Measurements from ENCODE around the gene KLF3.
"Not testable (repeated sequence)": the region's sequence is repeated elsewhere in the genome, so short reads cannot be mapped to it uniquely, and the experiment has no call there.

The KLF3 gene

DNA sequence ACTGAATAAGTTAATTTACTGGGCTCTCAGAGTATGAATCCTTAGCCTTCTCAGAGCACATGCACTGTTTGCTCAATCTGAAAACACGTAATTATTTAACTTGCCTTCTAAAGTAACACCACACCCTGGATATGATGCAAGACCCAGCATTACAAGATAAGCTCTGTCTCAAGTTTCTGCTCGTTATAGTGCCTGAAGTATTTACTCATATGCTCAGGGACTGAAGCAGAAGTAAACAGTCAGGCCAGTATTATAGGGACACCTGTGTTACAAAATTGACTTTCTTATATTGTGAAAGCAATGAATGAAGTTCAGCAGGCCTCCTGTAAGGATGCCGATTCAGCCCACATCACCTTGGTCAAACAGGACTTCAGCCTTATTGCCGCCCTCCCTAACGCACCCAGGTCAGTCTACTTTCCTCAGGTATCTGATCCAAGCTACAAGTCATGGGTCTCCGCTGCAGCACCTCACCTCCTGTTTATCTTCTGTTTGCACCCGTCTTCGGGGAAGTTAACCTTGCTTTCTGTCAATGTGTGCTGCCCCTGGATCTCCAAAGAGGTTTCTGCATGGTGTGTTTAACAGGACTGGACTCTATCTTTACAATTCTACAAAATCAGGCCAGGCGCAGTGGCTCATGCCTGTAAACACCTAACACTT, 42.8 kb upstream of the KLF3 start:
- H3K4me3 ChIP-seq (ENCODE audit: low read depth, low read length), result no peak overlapping the region
- TF ChIP-seq, protein P1, sequence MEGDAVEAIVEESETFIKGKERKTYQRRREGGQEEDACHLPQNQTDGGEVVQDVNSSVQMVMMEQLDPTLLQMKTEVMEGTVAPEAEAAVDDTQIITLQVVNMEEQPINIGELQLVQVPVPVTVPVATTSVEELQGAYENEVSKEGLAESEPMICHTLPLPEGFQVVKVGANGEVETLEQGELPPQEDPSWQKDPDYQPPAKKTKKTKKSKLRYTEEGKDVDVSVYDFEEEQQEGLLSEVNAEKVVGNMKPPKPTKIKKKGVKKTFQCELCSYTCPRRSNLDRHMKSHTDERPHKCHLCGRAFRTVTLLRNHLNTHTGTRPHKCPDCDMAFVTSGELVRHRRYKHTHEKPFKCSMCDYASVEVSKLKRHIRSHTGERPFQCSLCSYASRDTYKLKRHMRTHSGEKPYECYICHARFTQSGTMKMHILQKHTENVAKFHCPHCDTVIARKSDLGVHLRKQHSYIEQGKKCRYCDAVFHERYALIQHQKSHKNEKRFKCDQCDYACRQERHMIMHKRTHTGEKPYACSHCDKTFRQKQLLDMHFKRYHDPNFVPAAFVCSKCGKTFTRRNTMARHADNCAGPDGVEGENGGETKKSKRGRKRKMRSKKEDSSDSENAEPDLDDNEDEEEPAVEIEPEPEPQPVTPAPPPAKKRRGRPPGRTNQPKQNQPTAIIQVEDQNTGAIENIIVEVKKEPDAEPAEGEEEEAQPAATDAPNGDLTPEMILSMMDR (IDR thresholded peaks at IDR 0.05; ENCODE audit: low read depth, low read length), result no peak

DNA sequence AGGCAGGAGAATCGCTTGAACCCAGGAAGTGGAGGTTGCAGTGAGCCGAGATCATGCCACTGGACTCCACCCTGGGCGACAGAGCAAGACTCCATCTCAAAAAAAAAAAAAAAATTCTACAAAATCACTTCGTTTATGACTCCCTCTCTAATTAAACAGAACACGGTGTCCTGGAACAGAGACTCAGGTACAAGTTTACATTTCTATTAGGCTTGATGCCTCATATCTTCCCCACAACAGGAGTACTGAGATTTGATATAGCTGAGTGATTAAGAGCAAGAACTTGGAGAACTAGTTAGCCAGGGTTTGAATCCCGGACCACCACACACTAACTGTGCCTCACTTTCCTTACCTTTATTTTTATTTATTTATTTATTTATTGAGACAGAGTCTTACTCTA, 42.2 kb upstream of the KLF3 start:
- TF ChIP-seq, protein P1 (IDR thresholded peaks at IDR 0.05; ENCODE audit: low read depth, low read length), result no peak
- H3K4me3 ChIP-seq (ENCODE audit: low read depth, low read length), result no peak overlapping the region

DNA sequence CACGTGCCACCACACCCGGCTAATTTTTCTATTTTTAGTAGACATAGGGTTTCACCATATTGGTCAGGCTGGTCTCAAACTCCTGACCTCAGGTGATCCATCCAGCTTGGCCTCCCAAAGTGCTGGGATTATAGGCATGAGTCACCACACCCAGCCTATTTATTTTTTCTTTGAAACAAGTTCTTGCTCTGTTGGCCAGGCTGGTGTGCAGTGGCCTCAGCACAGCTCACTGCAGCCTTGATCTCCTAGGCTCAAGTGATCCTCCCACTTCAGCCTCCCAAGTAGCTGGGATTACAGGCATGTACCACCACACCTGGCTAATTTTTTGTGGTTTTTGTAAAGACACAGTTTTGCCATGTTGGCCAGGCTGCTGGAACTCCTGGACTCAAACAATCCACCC, 41.7 kb upstream of the KLF3 start:
- not testable (repeated sequence) for H3K4me3 ChIP-seq (ENCODE audit: low read depth, low read length)

DNA sequence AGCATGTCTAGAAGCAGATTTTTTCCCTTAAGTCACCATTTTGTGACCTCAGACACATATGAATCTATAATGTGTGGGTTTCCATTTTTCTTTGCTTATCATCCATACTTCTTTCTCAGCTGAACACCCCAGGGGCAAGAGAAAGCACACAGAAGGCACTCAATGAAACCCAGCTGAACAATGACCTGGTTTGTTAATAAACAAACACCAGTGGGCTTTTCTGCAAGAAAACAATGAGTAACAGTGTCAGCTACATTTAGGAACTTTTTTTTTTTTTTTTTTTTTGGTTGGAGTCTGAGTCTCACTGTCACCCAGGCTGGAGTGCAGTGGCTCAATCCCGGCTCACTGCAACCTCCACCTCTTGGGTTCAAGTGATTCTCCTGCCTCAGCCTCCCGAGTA, 40.7 kb upstream of the KLF3 start:
- H3K4me3 ChIP-seq (ENCODE audit: low read depth, low read length), result no peak overlapping the region
- TF ChIP-seq, protein P1 (IDR thresholded peaks at IDR 0.05; ENCODE audit: low read depth, low read length), result no peak

DNA sequence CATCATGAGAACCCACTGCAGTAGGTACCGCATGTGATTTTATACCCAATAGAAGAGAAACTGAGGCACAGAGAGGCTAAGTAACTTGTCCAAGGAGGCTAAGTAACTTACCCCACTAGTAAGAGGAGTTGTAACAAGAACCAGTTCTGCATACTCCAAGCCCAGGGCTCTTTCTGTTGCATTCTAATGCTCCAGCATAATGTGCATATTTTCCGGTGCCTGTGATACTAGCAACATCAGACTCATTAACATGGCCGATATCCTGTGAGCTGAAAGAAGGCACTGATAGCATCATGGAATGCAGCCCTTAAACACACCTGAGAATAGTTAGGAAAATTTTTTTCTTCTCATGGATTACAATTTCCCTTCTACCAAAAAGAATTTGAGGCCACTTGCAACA, 39.7 kb upstream of the KLF3 start:
- H3K4me3 ChIP-seq (ENCODE audit: low read depth, low read length), result no peak overlapping the region
- TF ChIP-seq, protein P1 (IDR thresholded peaks at IDR 0.05; ENCODE audit: low read depth, low read length), result no peak

DNA sequence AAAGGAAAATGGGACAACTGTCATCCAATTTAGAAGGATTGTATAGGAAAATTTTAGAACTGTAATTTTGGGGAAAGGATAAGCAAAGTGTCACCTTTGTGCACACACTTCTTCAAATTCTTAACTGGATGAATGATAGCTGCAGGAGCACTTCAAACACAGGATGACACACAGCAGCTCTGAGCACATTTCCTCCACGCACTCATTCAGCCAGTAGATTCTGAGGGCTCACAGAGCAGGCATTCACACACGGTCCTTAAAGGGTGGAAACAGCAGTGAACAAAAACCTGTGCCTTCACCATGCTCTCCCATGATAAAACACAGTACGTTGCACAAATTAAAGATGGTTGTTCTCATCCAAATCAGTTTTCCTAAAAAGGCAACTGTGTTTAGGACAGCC, 38.5 kb upstream of the KLF3 start:
- TF ChIP-seq, protein P1 (IDR thresholded peaks at IDR 0.05; ENCODE audit: low read depth, low read length), result no peak
- H3K4me3 ChIP-seq (ENCODE audit: low read depth, low read length), result no peak overlapping the region

DNA sequence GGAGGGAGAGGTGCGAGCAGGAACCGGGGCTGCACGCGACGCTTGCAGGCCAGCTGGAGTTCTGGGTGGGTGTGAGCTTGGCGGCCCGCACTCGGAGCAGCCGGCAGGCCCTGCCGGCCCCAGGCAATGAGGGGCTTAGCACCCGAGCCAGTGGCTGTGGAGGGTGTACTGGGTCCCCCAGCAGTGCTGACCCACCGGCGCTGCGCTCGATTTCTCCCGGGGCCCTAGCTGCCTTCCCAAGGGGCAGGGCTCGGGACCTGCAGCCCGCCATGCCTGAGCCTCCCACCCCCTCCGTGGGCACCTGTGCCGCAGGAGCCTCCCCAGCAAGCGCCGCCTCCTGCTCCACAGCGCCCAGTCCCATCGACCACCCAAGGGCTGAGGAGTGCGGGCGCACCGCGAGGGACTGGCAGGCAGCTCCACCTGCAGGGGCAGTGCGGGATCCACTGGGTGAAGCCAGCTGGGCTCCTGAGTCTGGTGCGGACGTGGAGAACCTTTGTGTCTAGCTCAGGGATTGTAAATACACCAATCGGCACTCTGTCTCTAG, 37.0 kb upstream of the KLF3 start:
- H3K4me3 ChIP-seq (ENCODE audit: low read depth, low read length), result not testable (repeated sequence)

DNA sequence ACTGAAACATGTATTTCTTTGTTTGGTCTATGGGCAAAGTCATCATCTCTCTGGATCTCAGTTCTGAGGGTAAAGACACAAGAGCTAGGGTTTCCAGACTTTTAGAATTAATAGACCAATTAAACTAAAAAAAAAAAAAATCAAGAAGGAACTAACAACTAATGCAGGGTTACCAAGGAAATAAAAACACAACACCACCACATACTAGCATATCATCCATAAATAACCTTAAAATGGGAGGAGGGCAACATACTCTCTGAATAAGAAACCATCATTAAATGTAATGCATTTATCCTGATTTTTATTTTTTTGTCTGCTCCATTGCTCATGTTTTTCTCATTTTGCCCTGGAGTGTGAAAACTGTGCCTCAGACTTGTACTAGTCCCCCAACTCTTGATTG, 33.5 kb upstream of the KLF3 start:
- TF ChIP-seq, protein P1 (IDR thresholded peaks at IDR 0.05; ENCODE audit: low read depth, low read length), result no peak
- no peak overlapping the region for H3K4me3 ChIP-seq (ENCODE audit: low read depth, low read length)
